ENCODE results near the gene COL16A1. TPM values are rescaled to one million over a fixed set of nuclear protein-coding genes. Genes with fewer than 3 reads are reported as not detected.

Gene COL16A1
- total RNA-seq, 4 donors from 2014 or later: 76.5 to 292 (median 177) TPM

DNA sequence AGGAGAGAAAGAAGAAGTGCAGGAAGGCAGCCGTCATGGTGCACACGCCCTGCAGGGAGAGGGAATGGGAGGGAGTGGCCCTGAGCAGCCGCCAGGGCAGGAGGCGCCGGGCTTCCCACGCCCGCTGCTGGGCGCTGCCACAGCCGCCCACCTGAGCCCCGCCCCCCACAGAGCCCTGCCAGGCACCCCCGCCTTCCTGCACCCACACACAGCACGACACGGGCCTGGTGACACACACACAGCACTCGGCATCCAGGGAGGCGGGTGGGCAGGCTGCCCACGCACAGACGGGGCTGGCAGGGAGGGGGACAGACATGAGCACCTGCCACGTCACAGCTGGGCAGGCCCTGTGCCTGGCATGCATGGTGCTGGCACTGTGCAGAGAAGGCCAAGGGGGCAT lies 32.9 kb upstream of the COL16A1 start:
- Histone ChIP-seq H3K4me3 (no peak overlapping the region), H3K36me3 (no peaks in the 10 kb centered on the region)

GRCh38 chr1:31735571-31735970 lies 31.8 kb upstream of the COL16A1 start:
- DNase-seq: no peak
- Histone ChIP-seq H3K36me3 (no peaks in the 10 kb centered on the region), H3K4me3 (no peak overlapping the region), H3K27ac (no peak overlapping the region), H3K27me3 (no peaks in the 10 kb centered on the region), H3K9me3 (no peaks in the 10 kb centered on the region), H3K4me1 (no peaks in the 10 kb centered on the region)
- intact Hi-C loops (cut with DNase I; ENCODE audit: low total_unique reads): no loop called here
- TF ChIP-seq POLR2A (IDR thresholded peaks at IDR 0.05) (no peak), CTCF (IDR thresholded peaks at IDR 0.05) (no peak)

More for the DNA sequence above, 32.9 kb upstream of the COL16A1 start:
- Histone ChIP-seq H3K27ac (no peak overlapping the region), H3K9me3 (no peaks in the 10 kb centered on the region), H3K4me1 (no peaks in the 10 kb centered on the region), H3K27me3 (no peaks in the 10 kb centered on the region)
- intact Hi-C loops (cut with DNase I; ENCODE audit: low total_unique reads): no loop called here
- TF ChIP-seq CTCF (IDR thresholded peaks at IDR 0.05) (no peak), POLR2A (IDR thresholded peaks at IDR 0.05) (no peak)
- no peak for DNase-seq

DNA sequence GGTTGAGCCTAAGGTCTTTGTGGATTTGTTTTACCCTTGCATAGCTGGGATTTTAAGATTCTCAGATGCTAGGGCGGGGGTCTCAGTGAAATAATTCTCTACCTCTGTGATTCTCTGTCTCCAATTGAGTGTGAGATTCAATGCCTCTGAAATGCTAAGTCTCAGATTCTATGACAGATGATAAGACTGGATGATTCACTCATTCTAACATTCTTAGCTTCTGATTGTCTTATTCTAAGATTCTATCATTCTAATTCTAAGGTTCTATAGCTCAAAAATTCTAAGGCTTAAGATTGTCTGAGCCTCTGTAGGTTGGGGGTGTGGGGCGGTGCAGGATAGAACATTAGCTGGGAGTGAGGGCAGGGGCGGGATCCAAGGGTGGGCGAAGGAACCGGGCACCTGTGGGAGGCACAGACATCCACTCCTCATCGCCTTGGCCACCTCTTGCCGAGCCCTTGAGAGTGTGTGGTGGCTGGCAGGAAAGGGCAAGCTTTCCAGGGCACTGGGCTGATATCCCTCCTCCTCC lies 30.8 kb upstream of the COL16A1 start:
- Histone ChIP-seq H3K27me3 (no peaks in the 10 kb centered on the region), H3K36me3 (no peaks in the 10 kb centered on the region), H3K4me1 (no peaks in the 10 kb centered on the region), H3K4me3 (no peak overlapping the region), H3K27ac (no peak overlapping the region), H3K9me3 (no peaks in the 10 kb centered on the region)
- TF ChIP-seq POLR2A (IDR thresholded peaks at IDR 0.05): no peak
- TF ChIP-seq CTCF (IDR thresholded peaks at IDR 0.05): no peak
- intact Hi-C loops (cut with DNase I; ENCODE audit: low total_unique reads): no loop called here
- DNase-seq: no peak

GRCh38 chr1:31733389-31734219 lies 29.8 kb upstream of the COL16A1 start:
- H3K4me3 ChIP-seq: no peak overlapping the region
- H3K27me3 ChIP-seq: no peaks in the 10 kb centered on the region
- intact Hi-C loops (cut with DNase I; ENCODE audit: low total_unique reads): no loop called here
- no peak for DNase-seq
- H3K36me3 ChIP-seq: no peaks in the 10 kb centered on the region
- no peaks in the 10 kb centered on the region for H3K4me1 ChIP-seq
- no peak for TF ChIP-seq POLR2A (IDR thresholded peaks at IDR 0.05)
- TF ChIP-seq CTCF (IDR thresholded peaks at IDR 0.05): no peak
- H3K9me3 ChIP-seq: no peaks in the 10 kb centered on the region
- H3K27ac ChIP-seq: no peak overlapping the region

DNA sequence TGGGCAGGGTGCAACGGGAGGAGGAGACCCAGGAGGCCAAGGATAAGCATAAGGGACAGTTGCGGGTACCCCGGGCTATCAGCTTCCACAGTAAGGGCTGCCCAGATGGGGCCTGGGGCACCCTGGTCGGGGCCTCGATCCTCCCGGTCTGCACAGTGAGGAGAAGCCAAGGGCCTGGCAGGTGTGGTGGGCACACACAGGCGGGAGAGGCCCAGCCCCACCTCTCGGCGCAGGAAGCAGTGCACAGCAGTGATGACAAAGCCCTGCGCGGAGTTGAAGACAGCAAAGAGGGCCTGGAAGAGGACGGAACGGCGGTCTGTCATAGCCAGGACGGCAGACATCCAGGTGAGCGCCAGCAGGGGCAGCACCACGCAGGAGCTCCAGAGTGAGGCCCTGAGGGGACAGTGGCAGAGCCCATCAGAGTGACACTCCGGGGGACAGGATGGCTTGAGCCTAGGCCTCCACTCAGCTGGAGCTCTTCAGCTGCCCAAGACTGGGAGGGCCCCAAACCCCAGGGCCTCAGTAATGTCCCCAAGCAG lies 29.0 kb upstream of the COL16A1 start:
- no peak for DNase-seq
- Histone ChIP-seq H3K36me3 (no peaks in the 10 kb centered on the region), H3K27me3 (no peaks in the 10 kb centered on the region), H3K9me3 (no peaks in the 10 kb centered on the region), H3K4me3 (no peak overlapping the region), H3K4me1 (no peaks in the 10 kb centered on the region), H3K27ac (no peak overlapping the region)
- TF ChIP-seq CTCF (IDR thresholded peaks at IDR 0.05) (no peak), POLR2A (IDR thresholded peaks at IDR 0.05) (no peak)
- intact Hi-C loops (cut with DNase I; ENCODE audit: low total_unique reads): no loop called here

Data from uterus (tissue), 4 donors.